Right kidney (tissue), 1 donor: ENCODE measurements around the gene BPGM.
"Not testable (repeated sequence)": the region's sequence is repeated elsewhere in the genome, so short reads cannot be mapped to it uniquely, and the experiment has no call there.

Experiments used
- DNase-seq: peaks from one replicate; pipeline ENCODE4 v3.0.0-alpha.2; 2016

BPGM gene

DNA sequence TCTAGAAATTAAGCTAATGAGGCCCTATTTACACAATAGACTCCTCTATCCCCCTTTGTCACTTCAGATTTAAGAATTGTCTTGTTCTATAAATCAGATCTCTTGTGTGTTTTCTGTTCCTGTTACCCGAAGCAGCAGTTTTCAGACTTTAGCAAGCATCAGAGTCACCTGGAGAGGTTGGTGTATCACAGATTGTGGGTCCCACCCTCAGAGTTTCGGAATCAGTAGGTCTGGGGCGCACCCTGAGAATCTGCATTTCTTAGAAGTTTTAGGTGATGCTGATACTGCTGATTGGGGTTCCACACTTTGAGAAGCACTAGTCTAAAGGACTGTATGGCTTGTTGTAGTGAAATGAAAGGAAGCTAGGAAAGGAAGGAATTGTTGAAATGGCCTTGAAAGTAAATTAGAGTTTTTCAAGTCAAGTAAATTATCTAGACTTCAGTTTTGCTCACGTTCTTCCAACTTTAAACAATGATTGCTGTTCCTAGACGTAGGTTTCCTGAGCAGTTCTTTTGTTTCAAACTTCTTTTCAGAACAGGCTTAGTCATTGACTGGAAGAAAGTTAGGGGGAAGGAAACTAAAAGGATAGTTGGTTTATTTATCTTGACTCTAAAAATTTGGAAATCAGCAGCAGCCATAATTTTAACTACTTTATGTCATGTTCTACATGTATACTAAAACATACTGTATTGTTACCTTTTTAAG is 15.7 kb downstream of the BPGM start:
- DNase-seq = no peak

GRCh38 chr7:134662871-134663205 is 16.2 kb downstream of the BPGM start:
- DNase-seq = no peak

- not testable (repeated sequence) for DNase-seq
Measured at GRCh38 chr7:134665045-134665444, 18.4 kb downstream of the BPGM start.

GRCh38 chr7:134667899-134668298 is 21.2 kb downstream of the BPGM start:
- DNase-seq = no peak

- DNase-seq = no peak
Measured at GRCh38 chr7:134669388-134669787, 22.7 kb downstream of the BPGM start.

- no peak for DNase-seq
Measured at GRCh38 chr7:134669845-134670373, 23.3 kb downstream of the BPGM start.

DNA sequence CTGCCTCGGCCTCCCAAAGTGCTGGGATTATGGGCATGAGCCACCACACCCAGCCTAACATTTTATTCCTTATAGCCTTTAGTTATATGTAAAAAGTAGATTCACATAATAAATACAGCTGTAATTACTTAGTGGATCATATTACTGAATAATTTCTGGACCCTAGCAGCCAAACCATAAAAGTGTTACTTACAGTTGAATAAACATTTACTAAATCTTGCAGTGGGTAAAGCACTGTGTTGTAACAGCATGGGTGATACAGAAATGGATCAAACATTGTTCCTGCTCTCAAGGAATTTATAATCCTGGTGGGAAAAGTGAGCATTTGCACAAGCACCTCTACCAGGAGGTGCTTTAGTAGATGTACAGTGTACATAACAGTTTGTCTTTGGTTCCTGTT is 25.0 kb downstream of the BPGM start:
- no peak for DNase-seq

DNA sequence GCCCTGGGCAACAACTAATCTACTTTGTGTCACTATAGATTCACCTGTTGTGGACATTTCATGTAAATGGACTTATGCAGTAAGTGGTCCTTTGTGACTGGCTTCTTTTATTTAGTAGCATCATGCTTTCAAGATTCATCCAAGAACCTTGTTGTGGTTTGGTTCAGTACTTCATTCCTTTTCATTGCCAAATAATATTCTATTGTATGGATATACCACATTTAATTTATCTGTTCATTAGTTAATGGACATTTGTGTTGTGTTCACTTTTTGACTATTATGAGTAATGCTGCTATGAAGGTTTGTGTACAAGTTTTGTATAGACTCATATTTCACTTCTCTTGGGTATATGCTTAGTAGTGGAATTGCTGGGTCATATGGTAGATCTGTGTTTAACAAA is 27.8 kb downstream of the BPGM start:
- DNase-seq = no peak

DNA sequence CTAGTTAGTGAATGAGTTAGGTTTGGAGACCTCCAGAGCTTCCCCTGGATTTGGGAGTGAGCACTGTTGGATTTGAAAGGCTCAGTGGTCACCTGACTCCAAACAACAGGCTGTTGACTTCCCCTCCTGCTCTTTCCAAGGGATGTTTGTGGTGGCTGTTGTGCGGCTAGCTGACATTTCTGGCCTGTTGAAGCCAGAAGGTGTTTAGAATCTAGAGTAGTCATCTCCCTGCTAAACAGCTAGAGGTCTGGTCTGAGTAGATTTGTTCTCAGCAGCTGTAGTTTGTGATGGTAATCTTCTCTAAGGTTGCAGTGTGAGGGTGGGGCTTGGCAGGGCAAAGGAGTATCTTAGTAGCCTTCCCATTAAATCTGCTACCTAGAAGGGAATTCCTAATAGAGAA is 30.1 kb downstream of the BPGM start:
- no peak for DNase-seq

DNA sequence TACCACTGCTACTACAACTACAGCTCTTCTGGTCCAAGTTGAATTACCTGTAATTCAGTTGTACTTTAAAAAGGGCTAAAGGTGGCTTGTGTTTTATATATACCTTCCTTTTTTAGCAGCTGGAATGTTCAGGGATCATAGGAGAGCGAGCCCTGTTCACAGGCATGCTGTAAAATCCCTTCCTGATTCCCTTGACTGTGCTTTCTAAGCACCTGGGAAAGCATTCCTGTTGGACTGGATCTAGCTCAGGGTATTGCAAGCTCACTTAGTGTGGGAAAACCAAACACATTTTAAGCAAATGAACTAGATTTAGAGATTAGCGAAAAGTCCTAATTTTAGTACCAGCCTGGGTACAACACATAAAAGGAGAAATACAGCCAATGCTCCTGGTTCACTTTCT is 31.5 kb downstream of the BPGM start:
- DNase-seq = no peak

GRCh38 chr7:134679006-134679405 is 32.4 kb downstream of the BPGM start:
- DNase-seq = no peak

DNA sequence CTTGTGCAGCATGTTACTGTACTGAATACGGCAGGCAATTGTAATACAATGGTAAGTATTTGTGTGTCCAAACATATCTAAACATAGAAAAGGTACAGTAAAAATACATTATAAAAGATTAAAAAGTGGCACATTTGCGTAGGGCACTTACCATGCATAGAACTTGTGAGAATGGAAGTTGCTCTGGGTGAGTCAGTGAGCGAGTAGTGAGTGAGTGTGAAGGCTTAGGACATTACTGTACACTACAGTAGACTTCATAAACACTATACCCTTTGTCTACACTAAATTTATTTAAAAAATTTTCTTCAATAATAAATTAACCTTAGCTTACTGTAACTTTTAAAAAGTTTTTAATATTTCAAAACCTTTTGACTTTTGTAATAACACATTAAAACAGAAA is 37.5 kb downstream of the BPGM start:
- no peak for DNase-seq

GRCh38 chr7:134685250-134685649 is 38.6 kb downstream of the BPGM start:
- no peak for DNase-seq

DNA sequence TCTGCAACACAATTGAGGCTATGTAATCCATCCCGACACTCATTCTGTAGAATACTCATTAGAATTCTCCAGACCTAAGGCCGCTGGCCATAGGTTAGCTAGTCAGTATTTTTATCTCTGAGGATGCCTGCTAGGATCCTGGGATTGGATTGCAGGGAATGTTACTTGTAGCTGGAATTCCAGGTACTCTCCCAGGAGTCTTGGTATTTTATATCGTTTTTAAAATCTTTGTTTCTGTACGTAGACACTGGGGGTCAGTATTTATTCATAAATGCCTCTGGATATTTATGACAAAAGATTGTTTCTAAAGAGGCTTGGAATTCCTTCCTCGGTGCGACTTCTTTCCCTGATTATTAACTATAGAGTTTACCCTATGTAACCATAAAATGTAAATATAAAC is 40.1 kb downstream of the BPGM start:
- no peak for DNase-seq

DNA sequence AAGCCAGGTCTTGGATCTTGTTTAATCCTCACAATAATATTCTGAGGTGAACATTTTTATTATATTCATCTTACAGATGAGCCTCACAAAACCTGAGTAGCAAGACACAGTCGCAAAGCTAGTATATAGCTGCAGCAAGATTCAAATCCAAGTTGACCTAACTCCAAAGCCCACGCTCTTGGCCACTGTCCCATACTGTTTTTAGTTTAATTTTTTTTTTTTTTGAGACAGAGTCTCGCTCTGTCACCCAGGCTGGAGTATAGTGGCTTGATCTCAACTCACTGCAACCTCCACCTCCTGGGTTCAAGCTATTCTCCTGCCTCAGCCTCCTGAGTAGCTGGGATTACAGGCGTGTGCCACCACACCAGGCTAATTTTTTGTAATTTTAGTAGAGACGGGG is 42.9 kb downstream of the BPGM start:
- not testable (repeated sequence) for DNase-seq

DNA sequence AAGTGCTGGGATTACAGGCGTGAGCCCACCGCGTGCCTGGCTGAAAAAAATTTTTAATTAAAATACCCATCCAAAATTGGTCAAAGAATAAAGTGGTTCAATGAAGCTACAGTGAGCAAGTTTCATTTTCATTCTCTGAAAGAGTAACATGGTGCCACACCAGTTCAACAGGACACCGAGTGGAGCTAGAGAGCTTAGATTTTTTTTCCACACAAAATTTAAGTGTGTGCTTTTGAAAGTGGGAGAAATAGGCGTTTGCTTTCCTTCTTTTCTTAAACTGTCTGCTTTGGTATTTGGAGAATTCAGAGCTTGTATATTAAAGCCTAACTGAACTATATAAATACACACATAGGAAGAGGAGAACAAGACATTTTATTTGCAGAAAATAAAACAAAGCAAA is 43.4 kb downstream of the BPGM start:
- DNase-seq = no peak

DNA sequence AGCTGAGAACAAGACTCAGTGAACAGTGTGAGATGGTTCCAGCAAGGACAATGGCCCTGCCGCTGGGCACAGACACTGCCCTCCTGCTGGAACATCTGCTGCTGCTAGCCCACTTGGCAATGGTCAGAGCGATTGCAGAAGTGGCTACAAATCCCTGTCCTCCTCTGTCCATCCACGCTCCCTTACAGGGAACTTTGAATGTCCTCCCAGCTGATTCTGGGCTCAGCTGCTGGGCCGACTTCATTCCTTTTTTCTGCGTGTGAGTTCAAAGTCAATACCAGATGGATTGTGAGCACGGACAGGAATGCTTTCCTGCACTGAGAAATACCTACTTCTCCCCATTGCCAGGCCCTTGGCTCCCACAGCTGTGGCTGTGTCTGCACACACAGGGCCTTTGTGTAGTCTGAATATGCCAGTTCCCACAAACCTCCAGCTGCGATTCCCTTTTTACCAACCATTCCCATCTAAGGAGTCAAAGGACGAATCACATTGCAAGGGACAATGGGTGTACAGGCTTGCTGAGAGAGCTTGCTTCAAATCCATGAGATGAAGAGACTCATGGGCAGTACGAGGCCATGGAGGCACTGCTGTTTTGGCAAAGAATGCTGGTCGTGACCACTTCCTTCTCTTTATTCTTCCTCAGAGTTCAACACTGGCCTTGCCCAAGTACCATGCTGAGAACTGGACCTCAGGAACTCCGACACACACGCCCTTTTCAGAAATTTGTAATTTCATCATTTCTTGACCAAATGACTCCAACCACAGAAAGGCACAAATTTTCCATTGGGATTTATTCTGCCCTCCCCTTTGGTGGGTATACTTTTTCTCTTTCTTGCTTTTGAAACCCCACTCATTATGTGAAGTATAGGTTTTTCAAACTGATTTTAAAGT is 44.2 kb downstream of the BPGM start:
- no peak for DNase-seq

DNA sequence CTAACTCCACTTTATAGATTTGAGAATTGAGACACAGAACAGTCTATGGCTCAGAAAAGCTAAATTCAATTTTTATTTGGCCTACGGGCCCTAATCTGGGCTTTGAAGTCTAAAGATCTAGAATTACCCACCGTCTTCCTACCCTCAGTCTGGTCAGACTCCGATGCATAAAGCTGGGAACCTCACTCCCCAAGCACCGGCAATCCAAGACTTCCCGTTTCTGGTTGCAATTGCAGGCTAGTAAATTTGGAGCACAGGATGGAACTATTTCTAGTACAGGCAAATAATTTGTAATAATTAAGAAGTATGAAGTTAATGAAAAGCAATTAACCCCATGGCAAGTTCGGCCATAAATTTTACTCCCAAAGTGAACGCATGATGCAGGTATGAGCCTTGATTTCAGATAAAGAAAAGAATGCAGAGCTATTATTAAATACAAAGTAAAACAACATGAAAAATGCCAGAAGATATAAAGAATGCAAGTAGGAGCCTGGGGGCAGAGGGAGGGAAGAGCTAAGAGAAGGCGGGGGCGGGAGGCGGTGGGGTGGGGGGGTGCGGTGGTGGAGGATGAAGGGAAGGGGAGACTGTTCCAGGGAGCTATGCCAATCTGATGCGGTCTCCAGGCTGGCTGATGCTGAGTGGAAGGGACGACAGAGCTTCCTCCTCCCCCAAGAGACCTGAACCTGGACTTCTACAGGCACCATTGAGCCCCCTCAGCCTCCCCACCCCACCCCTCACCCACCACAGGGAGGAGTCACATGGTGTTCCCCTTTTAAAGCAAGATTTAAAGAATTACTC is 45.1 kb downstream of the BPGM start:
- DNase-seq = no peak

DNA sequence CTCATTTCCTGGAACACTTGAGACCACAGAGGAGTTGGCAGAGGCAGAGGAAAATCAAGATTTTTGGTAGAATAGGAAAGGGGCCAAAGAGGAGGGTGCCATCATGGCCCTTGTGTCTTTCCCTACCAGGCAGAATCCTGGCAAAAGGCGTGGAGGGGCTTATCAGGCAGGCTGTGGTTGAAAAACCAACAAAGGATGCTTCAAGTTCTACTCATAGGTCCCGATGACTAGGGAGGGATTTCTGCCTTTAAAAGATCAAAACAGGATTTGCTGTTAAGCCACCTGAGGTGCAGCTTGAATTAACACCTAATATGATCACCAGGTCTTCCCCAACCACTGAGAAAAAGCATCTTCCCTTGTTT is 45.7 kb downstream of the BPGM start:
- DNase-seq = no peak

DNA sequence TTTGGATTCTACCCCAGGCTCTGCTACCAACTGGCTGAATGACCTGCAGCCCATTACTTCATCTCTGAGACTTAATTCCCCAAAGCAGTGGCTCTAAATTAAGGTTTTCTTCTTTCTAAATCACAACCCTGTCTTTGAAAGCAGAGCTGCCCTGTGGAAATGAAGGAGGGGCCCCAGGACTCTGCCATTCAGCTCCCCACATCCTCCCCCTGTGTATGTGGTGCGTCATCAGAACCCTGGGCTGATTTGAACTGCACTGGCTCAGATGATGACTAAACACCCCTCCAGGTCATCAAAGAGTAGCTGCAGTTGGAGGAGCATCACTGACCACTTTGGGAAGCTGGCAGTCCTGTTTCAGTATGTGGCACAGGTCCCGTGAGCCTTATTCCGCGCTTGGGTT is 46.6 kb downstream of the BPGM start:
- DNase-seq = no peak

- no peak for DNase-seq
Measured at GRCh38 chr7:134694299-134694698, 47.6 kb downstream of the BPGM start.

- DNase-seq = no peak
Measured at GRCh38 chr7:134694767-134695166, 48.1 kb downstream of the BPGM start.

GRCh38 chr7:134695321-134695860 is 48.7 kb downstream of the BPGM start:
- no peak for DNase-seq
